ENCODE data around the gene HOXA5.

DNA sequence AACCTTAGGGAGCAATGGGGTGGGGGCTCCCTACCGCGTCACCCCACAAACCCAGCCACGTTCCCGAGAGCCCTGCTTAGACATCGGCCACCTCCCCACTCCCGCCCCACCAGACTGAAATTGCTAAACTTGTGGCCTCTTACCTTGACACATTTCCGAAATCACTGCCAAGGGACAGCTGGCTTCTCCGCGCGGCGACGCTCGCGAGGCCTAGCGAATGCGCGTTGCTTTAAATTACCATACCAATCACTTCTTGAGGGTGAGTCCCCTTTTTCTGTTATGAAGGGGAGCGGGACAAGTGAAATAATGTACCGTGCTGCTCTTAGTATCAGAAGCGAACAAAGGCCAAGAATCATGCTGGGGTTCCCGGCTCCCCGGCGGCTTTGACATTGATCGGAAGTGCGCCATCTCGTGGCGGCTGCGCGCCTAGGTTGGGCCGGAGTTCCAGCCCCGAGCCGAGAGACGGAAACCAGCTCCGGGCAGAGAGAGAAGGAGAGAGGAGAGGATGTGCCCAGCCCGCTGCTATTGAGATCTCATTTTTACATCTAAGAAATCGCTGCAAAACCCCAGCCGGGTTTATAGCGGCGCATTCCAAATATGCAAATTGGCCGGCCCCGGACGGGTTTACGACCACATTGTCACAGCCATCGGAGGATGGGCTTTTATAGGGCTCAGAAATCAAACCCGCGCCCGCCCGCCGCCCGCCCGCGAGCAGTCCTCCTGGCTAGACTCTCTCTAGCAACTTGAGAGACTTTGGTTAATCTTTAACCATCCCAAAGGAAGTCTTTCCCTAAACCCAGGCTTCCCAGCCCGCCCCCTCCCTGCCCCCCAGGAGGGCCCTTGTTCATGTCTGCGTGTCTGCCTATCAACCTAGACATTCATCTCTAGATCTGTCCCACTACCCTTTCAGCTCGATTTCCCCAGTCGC lies 36.3 kb upstream of the HOXA5 start:
- TF ChIP-seq, protein P1, sequence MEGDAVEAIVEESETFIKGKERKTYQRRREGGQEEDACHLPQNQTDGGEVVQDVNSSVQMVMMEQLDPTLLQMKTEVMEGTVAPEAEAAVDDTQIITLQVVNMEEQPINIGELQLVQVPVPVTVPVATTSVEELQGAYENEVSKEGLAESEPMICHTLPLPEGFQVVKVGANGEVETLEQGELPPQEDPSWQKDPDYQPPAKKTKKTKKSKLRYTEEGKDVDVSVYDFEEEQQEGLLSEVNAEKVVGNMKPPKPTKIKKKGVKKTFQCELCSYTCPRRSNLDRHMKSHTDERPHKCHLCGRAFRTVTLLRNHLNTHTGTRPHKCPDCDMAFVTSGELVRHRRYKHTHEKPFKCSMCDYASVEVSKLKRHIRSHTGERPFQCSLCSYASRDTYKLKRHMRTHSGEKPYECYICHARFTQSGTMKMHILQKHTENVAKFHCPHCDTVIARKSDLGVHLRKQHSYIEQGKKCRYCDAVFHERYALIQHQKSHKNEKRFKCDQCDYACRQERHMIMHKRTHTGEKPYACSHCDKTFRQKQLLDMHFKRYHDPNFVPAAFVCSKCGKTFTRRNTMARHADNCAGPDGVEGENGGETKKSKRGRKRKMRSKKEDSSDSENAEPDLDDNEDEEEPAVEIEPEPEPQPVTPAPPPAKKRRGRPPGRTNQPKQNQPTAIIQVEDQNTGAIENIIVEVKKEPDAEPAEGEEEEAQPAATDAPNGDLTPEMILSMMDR (IDR thresholded peaks at IDR 0.05): peak; percentile 68 to 94 (median 84)
- TF ChIP-seq POLR2A (IDR thresholded peaks at IDR 0.05): peak in 1 of 2 donors; percentile 52
